ENCODE results near the gene CGB7. TPM values are rescaled to one million over a fixed set of nuclear protein-coding genes. Genes with fewer than 3 reads are reported as not detected.

The CGB7 gene
- total and polyA plus RNA-seq, 9 of the 15 experiments (the other 6 are each of a cell fraction or from before 2014, with no cell fraction given), result not detected

DNA sequence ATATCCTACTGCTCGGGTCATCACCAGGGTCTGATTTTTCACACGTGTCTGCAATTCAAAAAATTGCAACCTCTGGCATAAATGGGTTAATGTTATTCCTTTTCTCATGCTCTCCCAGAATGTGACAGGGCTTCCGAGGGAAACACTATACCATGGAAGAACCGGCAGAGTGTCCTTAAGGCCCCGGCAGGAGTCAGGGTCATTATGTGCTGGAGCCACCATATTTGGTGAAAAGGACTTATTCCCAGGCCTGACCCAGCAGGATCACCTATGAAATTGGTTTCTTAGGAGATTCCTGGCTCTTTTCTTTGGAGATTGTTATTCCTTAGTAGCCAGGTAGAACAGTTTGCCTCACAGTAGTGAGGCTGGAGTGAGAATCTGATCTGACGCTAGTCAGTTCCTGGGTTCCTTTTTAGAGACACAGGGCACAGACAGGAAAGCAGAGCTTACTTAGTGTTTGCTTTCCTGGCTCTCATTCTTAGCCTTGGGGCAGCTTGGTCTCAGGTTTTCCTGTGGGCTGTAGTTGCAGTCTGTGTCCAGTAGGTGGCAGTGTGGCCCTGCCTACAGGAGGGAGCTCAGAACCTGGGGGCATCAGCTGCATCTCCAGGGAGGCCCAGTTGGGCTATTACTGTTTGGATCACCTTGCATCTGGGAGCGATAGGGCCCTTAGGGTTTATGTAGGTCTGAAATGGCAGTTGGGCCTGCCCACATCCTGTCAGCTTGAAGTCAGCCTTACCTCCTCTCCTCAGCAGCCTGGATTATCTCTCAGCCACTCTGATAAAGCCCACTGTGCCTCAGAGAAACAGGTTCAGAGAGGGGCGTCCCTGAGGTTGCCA is 40.1 kb upstream of the CGB7 start (continued):
- peak; percentile 92 to 98 (median 93) for TF ChIP-seq CTCF (IDR thresholded peaks at IDR 0.05 in 2 of 3, conservative IDR thresholded peaks at IDR 0.05 in 1 of 3; ENCODE audit: insufficient read depth in 2 of 3, low read depth in 1 of 3, low read length in 3 of 3)
- 0 out of 2 replicates have a peak, but pooled peaks have one; percentile 11 for TF ChIP-seq SP1 (CRISPR knock-in tag; IDR thresholded peaks at IDR 0.05)
- no peak for TF ChIP-seq PCBP2 (IDR thresholded peaks at IDR 0.05; ENCODE audit: low read depth, low read length, poor library complexity, severe bottlenecking)
- no peak for TF ChIP-seq ZNF395 (CRISPR knock-in tag; IDR thresholded peaks at IDR 0.05)
- TF ChIP-seq E4F1 (CRISPR knock-in tag; IDR thresholded peaks at IDR 0.05; ENCODE audit: borderline replicate concordance), result no peak
- TF ChIP-seq CHD1 (IDR thresholded peaks at IDR 0.05; ENCODE audit: low read length), result no peak
- TF ChIP-seq, protein P1, sequence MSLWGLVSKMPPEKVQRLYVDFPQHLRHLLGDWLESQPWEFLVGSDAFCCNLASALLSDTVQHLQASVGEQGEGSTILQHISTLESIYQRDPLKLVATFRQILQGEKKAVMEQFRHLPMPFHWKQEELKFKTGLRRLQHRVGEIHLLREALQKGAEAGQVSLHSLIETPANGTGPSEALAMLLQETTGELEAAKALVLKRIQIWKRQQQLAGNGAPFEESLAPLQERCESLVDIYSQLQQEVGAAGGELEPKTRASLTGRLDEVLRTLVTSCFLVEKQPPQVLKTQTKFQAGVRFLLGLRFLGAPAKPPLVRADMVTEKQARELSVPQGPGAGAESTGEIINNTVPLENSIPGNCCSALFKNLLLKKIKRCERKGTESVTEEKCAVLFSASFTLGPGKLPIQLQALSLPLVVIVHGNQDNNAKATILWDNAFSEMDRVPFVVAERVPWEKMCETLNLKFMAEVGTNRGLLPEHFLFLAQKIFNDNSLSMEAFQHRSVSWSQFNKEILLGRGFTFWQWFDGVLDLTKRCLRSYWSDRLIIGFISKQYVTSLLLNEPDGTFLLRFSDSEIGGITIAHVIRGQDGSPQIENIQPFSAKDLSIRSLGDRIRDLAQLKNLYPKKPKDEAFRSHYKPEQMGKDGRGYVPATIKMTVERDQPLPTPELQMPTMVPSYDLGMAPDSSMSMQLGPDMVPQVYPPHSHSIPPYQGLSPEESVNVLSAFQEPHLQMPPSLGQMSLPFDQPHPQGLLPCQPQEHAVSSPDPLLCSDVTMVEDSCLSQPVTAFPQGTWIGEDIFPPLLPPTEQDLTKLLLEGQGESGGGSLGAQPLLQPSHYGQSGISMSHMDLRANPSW (CRISPR knock-in tag; IDR thresholded peaks at IDR 0.05), result no peak
- peak; percentile 38; the same call in 1 of the 2 replicates for TF ChIP-seq KLF16 (IDR thresholded peaks at IDR 0.05)
- no peak for TF ChIP-seq ZSCAN32 (CRISPR knock-in tag; IDR thresholded peaks at IDR 0.05)
- no peak for TF ChIP-seq PTBP1 (IDR thresholded peaks at IDR 0.05; ENCODE audit: low read depth, low read length)
- TF ChIP-seq TEAD4 (IDR thresholded peaks at IDR 0.05; ENCODE audit: low read length), result no peak
- TF ChIP-seq TEAD4 (CRISPR knock-in tag; IDR thresholded peaks at IDR 0.05; ENCODE audit: borderline replicate concordance), result no peak
- no peak for TF ChIP-seq DDX20 (tag; IDR thresholded peaks at IDR 0.05; ENCODE audit: low read depth)
- peak; percentile 10 for TF ChIP-seq POLR2B (IDR thresholded peaks at IDR 0.05; ENCODE audit: low read depth, partially characterized antibody)
